SH-SY5Y (cell line): ENCODE results near the gene GMDS.

Experiments used
- GATA2 ChIP-seq: IDR thresholded peaks from 2 replicates; pipeline ENCODE4 v1.6.1; 2011; ENCODE audit warnings: mild to moderate bottlenecking, low read depth, low read length
- GATA3 ChIP-seq: IDR thresholded peaks from 2 replicates; pipeline ENCODE4 v1.6.1; 2011; ENCODE audit warnings: low read depth, mild to moderate bottlenecking, low read length, moderate library complexity

- no peak for TF ChIP-seq GATA2
- no peak for TF ChIP-seq GATA3
Measured at GRCh38 chr6:1906609-1907008, 338.8 kb downstream of the GMDS start.
